Activated CD4-positive, alpha-beta T cell treated with anti-CD3 and anti-CD28 coated beads, Interleukin-2, Interleukin-6, amounts not matched to agents 100 ng/mL and 50 ng/mL, durations not matched to agents 16 hours and 8 hours (primary cell): ENCODE results near the gene COX6A1.
A peak's percentile ranks its signal among the peaks of the same experiment; 100 is the strongest.
"Not testable (repeated sequence)": the region's sequence is repeated elsewhere in the genome, so short reads cannot be mapped to it uniquely, and the experiment has no call there.

Source experiments
- DNase-seq: peaks from one replicate; pipeline ENCODE4 v3.0.0-alpha.2; 2020

COX6A1 gene

DNA sequence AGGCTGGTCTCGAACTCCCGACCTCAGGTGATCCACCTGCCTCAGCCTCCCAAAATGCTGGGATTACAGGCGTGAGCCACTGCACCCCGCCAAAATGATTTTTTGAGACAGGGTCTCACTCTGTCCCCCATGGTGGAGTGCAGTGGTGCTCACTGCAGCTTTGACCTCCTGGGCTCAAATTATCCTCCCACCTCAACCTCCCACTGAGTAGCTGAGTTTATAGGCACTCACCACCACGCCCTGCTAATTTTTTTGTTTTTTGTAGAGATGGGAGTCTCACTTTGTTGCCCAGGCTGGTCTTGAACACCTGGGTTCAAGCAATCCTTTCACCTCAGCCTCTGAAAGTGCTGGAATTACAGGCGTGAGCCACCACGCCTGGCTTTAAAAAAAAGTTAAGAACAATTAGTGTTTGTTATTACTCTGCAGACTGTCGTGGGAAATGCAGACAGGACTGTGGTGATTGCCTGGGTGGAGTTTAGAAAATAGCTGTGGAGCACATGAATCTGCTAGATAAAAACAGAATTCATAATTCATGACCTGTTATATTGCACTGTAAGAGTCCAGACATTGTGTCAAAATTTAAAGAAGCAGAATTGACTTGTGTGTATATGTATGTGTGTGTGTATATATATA is 9.2 kb upstream of the COX6A1 start:
- no peak for DNase-seq

DNA sequence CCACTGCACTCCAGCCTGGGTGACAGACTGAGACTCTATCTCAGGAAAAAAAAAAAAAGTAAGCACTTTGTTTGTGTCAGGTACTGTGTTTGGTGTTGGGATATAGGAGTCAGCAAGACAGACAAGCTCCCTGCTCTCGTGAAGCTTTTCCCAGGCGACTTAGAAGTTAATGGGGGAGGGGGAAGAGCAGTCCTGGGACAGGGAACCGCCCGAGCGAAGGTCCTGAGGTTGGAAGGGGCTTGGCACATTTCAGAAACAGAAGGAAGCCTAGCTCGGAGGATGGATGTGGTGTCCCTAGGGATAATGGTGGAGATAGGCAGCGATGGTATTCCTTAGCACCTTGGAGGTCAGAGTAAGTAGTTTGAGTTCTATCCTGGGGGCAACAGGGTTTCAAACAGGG is 8.5 kb upstream of the COX6A1 start:
- DNase-seq = no peak

DNA sequence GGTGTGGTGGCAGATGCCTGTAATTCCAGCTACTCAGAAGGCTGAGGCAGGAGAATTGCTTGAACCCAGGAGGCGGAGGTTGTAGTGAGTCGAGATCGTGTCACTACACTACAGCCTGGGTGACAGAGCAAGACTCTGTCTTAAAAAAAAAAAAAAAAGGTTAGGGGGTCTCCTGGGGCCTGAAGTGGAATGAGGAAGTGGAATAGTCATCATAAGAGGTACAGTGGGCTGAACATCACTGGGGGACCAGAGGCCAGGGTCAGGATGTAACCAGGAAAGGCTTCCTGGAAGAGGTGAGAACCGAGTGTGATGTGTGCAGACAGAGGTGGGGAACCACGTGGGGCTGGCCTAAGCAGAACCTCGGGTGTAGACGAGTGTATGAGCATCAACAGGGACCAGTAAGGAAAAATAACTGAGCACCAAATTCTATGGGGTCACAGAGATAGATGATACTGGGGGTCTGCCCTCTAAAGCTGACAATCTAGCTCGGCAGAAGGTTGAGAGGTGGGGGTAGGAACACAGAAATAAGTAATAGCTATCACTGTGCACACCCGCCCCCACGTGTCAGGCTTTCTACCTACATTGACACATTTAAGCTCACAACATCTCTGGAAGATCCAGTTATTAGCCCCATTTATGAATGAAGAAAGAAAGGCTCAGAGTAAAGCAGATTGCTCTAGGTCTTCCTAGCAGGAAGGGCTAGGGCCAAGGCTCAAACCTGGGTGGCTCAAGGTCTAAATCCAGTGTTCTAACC is 5.0 kb upstream of the COX6A1 start:
- no peak for DNase-seq

DNA sequence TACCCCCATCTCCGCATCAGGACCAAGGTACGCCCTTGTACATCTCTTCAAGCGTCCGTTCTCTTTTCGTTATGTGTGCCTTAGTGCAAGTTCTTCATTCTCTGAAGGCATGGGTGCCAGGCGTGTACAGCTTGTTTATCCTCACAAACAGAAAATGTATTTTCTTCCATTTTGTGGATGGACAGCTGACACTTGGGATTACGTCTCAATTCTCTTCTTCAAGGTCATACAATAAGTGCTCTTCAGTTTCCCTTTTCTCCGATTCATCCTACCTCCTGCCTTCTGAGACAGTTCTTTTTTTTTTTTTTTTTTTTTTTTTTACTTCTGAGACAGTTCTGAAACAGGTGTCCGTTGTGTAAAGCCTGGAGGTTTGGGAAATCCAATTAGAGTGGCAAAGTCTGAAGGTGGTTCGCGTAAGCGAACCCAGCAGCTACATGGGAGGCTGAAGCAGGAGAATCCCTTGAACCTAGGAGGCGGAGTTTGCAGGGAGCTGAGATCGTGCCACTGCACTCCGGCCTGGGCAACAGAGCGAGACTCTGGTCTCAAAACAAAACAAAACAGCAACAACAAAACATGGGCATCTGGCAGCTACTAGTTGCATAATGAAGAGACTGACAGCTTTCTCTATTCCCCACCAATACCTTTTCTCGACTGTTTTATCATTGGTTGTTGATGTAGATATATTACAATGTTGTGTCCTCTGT is 734 bp downstream of the COX6A1 start:
- DNase-seq = no peak

DNA sequence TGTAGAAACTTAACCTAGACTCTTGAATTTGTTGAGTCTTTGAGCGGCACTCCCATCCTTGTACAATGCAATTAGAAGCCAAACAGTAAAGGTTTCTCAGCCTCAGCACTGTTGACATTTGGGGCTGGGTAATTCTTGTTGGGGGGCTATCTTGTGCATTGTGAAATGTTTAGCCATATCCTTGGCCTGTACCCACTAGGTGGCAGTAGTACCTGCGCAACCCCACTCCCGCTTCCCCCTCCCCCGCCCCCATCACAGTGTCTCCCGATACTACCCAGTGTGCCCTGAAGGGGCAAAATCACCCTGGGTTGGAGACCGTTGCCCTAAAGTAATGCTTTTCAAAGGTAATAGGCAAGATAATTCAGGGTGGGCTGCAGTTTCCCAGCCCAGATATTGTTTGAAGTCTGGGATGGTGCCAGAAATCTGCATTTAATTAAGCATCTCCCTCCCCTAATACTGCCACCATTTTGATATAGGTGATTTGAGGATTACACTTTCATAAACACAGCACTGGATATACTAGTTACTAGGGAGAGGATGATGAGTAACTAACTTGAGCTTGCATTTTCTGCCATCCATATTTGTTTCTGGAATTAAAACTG is 1.8 kb downstream of the COX6A1 start:
- peak; percentile 82 for DNase-seq

DNA sequence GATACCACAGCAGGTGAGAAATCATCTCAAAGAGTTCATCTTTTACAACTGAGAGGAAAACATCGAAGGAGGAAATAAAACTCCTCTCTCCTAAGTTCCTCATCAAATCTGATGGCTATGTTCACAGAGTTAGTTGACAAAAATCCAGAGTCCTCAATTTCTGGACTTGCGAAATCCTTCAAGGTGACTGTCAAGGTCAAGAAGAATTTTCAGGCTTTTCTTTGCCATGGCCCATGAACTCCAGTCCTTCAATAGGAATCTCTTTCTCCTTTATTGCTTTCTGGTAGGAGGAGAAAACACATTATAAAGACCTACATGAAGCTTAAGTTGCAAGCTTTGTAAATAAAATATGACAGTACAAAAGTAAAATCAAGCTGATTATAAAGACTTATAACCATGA is 6.8 kb downstream of the COX6A1 start:
- DNase-seq = no peak

DNA sequence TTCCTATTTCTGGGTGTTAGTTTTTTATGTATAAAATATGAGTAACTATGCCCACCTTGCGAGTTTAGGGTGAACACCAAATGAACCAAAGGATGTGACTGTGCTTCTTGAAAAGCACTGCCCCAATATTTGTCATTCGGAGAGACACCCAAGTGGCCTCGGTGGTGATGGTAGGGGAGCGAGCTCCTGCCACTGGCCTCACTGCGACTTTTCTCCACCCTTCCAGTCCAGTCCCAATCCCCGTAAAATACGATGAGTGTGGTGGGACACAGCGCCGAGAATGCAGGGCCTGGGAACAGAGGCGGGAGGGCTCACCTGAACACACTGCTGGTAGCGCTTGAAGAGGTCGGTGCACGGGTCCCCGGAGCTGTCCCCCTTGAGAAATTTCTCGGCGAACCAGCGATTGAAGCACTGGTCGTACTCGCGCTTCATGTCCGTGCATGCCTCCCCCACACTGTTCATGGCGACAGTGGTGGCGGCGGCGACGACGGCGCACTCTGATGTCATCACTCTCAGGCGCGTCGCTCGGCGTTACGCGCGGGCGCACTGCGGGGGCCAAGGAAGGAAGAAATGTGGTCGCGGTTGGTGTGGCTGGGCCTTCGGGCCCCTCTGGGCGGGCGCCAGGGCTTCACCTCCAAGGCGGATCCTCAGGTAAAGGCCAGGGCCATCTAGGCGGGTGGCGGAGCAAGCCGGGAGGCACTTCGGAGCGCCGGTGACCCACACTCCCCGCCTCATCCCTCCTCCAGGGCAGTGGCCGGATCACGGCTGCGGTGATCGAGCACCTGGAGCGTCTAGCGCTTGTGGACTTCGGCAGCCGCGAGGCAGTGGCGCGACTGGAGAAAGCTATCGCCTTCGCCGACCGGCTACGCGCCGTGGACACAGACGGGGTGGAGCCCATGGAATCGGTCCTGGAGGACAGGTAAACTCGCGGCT is 8.3 kb downstream of the COX6A1 start, which contains the start of the genes GATC and TRIAP1:
TSS of gene GATC (plus strand) at position 534 of the 933 bp plus-strand sequence. CDS start at position 571, 37 bp downstream.
TSS of gene TRIAP1 (minus strand) at position 474 of the 933 bp plus-strand sequence. CDS start at position 462, 12 bp downstream.
- peak; percentile 92 for DNase-seq

DNA sequence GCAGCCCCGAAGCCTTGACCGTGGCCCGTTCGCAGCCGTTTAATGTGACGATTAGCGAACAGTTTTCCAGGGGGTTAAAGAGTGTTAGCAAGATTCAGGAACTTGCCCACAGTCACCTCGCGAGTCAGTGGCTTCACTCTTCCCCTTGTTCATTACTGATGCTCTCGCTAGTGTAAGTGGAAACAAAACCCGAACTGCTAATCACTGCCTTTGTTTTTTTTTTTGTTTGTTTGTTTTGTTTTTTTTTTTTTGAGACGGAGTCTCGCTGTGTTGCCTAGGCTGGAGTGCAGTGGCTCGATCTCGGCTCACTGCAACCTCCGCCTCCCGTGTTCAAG is 8.9 kb downstream of the COX6A1 start:
- DNase-seq = not testable (repeated sequence)

DNA sequence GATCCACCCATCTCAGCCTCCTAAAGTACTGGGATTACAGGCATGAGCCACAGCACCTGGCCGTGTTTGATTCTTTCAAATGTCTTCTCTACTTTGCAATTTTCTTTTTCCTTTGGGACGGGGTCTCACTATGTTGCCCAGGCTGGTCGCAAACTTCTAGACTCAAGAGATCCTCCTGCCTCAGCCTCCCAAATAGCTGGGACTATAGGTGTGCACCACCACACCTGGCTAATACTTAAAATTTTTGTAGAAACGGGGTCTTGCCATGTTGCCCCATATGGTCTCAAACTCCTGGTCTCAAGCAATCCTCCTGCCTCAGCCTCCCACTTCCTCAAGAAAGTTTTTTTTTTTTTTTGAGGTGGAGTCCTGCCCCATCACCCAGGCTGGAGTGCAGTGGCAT is 10.1 kb downstream of the COX6A1 start:
- DNase-seq = no peak

DNA sequence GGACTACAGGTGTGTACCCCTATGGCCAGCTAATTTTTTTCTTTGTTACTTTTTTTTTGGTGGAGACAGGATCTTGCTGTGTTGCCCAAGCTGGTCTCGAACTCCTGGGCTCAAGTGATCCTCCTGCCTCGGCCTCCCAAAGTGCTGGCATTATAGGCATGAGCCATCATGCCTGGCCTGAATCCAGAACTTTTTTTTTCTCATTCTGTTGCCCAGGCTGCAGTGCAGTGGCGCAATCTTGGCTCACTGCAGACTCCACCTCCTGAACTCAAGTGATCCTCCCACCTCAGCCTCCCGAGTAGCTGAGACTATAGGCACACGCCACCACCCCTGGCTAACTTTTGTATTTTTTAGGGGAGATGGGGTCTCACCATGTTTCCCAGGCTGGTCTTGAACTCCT is 14.6 kb downstream of the COX6A1 start:
- not testable (repeated sequence) for DNase-seq

DNA sequence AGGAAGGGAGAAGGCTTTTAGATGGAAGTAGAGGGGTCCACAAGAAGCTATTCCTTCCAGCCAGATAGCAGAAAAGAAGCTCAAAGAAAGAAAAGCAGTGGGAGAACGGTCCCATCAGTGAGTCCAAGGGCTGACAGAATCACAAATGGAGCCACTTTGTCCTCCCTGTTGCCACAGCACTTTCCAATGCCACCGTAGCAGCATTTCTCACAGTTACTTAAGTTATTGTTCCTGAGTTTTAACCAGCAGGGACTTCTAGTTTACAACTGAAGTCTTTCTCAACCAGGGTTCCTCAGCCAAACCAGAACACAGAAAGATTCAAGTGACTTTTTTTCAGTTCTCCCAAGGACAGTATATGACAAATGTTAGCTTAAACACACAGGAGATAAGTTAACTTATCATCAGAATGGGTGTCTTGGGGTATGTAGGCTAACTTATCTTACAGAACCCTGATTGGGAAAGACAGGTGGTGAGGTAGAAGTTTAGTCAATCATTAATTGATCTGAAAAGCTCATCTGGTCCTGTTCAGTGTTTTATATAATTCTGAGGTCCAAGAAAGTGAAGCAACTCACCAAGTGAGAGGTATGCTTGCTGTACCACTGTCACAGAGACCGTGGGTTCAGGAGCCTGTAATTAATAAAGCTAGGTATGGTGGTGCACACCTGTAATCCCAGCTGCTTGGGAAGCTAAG is 15.3 kb downstream of the COX6A1 start:
- no peak for DNase-seq

DNA sequence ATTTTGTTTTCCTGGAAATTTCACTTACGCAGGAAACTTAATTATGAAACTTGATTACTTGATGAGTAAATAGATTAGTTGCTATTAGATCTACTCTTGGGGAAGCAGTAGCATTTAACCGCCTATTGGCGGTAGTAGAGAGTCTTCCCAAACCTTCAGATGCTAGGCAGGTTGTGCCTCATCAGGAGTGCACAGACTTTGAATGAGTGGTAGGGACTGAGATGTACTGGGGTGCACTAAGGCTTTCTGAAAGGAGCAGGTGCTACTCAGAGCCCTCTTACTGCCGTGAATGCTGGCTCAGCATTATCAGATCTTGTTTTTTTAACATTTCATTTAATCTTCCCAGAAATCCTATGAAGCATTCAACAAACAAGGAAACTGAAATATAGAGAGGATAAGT is 16.1 kb downstream of the COX6A1 start:
- peak; percentile 54 for DNase-seq

DNA sequence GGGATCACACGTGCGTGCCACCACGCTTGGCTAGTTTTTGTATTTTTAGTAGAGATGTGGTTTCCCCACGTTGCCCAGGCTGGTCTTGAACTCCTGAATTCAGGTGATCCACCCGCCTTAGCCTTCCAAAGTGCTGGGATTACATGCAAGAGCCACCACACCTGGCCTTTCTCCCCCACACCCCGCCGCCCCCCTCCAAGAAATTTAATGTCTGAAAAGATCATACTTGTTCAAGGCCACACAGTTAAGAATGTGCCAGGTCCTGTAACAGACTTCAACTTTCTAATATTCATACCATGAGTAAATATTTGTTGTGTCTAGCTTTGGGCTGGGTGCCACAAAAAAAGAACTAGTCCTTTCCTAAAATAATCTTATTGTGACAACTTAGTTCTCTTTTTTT is 17.4 kb downstream of the COX6A1 start:
- no peak for DNase-seq

DNA sequence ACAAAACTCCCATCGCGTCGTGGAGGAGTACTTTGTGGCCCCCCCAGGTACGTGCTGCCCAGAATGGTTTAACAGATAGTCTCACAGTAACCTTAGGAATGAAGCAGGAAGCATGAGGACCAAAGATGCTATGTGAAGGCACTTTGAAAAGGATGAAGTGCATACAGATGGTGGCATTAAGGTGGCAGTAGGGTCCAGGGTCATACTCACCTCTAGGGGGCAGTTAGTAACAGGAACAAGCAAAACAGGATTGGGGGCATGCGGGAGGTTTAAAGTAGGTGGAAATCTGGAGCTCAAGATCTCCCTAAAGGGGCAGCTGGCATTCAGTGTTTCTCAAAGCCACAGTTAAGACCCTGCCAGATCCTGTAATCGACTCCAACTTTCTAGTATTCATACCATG is 19.2 kb downstream of the COX6A1 start:
- peak; percentile 18 for DNase-seq

DNA sequence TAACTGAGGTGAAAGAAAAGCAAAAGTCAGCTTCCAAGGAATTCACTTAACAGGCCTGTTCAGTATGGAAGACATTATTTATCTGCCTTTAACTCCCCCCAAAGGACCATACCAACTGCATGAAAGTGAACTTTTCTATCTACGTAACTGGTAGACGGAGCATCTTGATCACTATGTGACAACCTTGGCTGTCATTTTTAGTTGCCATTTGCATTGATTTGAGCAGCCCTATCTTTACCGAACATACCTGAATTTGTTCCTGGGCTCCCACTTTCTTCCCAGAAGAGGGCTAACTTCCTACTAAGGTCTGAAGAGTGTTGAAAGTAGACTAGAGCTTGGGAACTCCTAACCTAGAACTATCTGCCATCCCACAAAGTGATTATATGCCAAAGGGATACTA is 22.2 kb downstream of the COX6A1 start:
- DNase-seq = no peak

DNA sequence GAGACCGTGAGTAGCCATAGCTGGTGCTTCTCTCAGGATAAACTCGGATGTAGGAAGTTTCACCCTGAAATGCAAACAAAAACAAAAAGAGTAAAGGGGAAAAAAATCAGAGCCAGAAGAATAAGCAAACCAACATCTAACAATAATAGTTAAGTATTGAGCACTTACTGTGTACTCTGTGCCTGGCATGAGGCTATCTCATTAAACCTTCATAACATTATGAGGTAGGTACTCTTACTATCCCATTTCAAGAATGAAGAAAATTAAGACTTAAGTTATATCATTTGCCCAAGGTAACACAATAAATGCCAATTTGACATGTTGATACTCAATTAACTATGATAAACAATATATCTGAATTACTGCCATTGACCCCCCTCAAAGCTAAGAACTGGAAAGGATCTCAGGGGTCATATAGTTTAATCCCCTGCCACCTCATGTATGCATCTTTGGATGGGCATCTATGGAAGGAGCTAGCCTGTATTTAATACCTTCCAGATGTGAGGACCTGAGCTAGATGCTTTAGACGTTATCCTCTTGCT is 24.3 kb downstream of the COX6A1 start:
- DNase-seq = no peak

DNA sequence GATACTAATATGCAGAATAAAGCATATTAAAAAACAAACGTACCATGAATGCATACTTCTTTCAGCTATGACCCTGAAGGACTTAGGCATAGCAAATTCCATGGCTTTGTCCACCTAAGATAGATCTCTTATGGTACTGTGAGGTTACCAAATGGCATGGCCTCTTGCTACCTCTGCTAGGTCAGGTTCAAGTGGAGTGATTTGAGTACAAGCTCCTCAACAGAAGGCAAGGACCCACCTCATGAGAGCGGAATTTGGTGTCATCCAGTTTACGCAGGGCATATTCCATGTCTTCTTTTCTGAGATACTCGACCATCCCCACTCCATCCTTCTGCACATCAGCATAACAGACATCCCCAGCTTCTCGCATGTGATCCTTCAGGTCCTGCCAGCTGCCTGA is 25.8 kb downstream of the COX6A1 start:
- DNase-seq = no peak

DNA sequence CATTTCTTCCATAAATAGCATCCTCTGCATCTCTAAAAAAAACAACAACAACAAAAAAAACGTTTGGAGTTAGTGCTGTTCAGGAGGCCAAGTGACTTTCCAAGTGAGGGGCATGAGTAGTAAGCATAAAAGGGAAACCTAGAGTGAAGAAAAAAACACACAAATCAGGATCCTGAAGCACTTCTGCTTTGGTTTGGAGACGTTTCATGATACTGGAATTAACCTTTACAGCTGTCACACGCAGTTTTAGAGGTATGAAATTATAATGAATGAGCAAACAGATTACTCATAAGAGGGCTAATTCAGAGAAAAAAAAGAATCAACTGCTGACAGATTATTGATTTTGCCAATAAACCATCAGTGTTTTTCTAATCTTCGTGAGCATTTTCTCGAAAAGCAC is 27.8 kb downstream of the COX6A1 start:
- no peak for DNase-seq

DNA sequence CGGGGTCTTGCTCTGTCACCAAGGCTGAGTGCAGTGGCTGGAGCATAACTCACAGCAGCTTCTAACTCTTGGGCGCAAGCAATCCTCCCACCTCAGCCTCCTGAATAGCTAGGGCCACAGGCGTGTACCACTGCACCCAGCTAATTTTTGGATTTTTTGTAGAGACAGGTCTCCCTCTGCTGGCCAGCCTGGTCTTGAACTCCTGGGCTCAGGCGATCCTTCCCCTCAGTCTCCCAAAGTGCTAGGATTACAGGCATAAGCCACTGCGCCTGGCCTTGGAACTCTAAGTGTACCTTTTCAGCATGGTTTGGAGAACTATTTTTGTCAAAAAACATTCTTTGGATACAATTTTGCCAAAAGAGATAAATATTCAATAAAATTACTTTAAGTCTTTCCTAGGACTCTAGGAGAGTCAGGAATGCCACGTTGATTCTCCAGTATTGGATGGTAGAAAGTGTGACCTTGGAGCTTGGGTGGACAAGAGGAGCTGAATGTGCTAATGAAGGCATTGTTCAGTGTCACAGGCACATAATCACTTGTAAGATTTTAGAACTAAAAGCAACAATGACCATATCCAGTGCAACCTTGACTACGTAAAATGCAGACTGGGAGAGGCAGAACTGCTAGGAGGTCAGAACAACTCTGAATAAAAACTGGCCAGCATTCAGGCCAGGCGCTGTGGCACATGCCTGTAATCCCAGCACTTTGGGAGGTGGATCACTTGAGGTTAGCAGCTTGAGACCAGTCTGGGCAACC is 28.8 kb downstream of the COX6A1 start:
- peak; percentile 56 for DNase-seq

DNA sequence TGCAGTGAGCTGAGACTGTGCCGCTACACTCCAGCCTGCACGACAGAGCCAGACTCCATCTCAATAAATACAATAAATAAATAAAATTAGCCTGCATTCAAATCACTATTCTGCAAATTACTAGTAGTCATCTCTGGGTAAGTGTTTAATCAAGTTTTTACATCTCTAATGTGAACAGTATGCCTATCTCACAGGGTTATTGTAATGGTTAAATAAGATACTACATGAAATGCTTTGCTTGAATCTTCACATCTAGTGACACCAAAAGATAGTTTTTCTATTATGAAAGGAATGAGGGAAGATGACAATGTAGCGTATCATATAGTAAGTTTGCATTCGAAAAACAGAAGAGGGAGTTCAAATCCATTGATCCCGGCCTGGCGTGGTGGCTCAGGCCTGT is 29.5 kb downstream of the COX6A1 start:
- DNase-seq = no peak

DNA sequence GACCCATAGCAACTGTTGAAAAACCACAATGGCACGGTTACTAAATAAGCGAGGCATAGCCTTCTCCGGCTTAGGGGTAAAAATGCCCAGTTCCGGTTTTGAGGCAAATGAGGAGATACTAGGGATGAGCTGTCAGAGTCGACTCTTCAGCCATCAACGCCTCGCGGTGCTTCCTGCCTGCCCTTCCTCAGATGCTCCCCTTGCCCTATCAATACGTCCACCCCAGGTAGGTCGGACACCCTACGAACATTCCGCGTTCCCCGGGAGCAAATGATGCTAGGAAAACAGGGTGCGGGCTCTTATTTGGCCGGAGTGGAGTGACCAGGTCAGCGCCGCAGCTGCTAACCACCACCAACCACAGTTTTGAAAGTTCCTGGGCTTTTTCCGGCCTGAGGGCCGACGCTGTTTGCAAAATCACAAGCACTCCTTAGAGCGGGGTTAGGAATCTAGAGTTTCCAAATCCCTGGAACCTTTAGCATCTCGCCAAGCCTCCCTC is 30.5 kb downstream of the COX6A1 start:
- DNase-seq = peak; percentile 52
